HG02623 (cell line): ENCODE measurements around the gene MCRIP1.

Source experiments
- ATAC-seq: cut with Tn5 transposase; IDR thresholded peaks from one replicate; pipeline ENCODE4 v1.9.1; 2021; ENCODE audit warnings: moderate library complexity; ENCODE audit not compliant: unreplicated experiment

The MCRIP1 gene, protein sequence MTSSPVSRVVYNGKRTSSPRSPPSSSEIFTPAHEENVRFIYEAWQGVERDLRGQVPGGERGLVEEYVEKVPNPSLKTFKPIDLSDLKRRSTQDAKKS

GRCh38 chr17:81833160-81833920 lies at the start of gene MCRIP1:
TSS of gene MCRIP1 (minus strand) at chr17:81833291. CDS start at chr17:81824506, 8,785 bp downstream.
- ATAC-seq, result peak; percentile 76

- ATAC-seq, result no peak
Measured at GRCh38 chr17:81879121-81879520, 46.0 kb upstream of the MCRIP1 start.

- ATAC-seq, result no peak
Measured at GRCh38 chr17:81878294-81878693, 45.2 kb upstream of the MCRIP1 start.

- ATAC-seq, result no peak
Measured at GRCh38 chr17:81877569-81877968, 44.5 kb upstream of the MCRIP1 start.

DNA sequence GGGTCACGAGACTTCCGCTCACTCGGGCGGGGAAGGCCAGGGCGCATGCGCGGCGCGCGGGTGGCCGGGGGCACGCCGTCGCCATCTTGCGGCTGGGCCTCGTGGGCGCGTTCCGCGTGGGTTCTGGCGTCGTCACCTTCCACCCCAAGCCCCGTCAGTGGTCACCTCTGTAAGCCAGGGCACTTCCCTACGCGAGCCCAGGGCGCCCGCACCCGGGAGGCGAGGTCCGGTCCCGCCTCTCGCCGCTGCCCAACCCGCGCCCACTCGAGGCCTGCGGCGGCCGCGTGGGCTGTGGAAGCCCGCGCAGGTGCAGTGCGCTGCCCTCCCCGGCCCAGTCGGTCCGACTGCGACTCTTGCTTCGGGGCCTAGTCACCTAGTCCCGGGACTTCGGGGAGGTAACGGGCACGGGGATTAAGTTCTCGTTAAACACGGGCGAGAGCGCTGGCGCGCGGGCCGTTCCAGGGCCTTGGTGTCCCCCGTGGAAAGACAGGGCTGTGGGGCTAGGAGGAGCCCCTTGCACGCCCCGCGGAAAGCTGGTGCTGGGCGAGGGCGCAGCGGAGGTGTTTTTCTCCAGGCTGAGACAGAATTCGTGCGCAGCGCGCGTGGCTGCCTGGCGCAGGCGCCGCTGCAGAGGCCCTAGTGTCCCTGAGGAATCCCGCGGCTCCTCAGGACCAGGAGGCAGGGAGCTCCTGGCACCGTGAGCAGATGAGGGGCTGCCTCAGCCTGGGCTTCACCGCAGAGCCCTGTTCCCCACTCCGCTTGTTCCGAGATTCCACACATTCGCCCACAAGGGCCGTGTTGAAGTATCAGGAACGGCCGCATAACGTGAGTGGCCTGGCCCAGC lies 38.5 kb upstream of the MCRIP1 start:
- peak; percentile 57 for ATAC-seq

- ATAC-seq, result peak; percentile 9
Measured at GRCh38 chr17:81870981-81871386, 37.9 kb upstream of the MCRIP1 start, which contains the start of gene ARHGDIA. TSS of gene ARHGDIA (minus strand) at chr17:81871337. CDS start at chr17:81869930, 1,407 bp downstream.

- ATAC-seq, result peak; percentile 9
Measured at GRCh38 chr17:81870131-81870980, 37.3 kb upstream of the MCRIP1 start.

DNA sequence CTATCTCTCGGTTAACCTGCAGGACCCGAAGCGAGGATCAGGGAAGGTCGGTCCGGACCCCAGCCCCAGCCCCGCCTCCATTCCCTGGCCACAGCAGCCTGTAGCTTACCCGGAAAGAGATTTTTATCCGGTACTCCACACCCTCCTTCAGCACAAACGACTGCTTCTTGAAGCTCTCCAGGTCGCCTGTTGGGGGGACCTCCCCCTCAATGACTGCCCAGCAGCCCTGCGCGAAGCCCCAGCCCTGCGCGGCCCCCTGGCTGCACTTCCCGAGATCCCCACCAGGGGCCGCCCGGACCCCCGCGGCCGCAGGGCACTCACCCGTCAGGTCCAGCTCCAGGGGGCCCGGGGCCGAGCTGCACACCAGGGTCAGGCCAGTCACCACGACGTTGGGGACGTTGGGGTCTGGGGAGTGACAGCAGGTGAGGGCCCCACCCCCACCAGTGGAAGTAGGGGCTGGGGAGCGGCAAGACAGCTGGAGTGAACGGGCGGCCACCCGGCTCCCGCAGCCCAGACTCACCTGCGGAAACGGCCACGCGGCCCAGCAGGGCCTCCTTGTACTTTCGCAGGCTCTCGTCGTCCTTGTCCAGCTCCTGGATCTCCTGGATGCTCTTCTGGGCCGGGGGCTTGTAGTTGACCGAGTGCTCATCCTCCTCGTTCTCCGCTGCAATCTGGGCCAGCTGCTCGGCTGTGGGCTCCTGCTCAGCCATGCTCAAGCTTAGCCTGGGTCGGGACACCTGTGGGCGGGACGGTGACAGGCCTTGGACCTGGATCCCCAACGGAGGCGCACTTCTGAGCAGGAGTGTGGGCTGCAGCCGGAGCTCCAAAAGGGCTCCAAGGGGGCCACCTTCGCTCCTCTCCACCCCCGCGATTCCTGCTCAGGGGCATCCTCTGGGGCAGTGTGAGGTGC lies 36.4 kb upstream of the MCRIP1 start:
- ATAC-seq, result no peak

DNA sequence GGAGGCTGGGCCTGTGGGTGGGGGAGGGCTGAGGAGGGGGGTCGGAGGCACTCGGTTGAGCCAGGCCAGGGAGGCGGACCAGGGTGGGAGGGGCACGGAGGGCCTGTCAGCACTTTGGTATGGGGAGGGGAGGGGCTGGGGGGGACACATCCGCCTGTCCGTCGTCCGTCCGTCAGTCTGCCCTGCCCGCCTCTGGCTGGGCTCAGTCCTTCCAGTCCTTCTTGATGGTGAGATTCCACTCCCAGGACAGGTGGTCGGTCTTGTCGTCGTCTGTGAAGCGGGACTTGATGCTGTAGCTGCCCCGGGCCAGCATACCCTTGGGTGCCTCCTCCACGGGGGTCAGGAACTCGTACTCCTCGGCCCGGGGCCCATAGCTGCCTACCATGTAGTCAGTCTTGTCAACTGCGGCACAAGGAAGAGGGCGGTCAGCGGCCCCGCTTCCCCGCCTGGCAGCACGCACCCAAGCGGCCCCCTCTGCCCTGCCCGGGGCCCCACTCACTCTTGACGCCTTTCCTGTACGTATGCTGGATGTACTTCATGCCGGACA lies 35.7 kb upstream of the MCRIP1 start:
- no peak for ATAC-seq

- no peak for ATAC-seq
Measured at GRCh38 chr17:81867991-81868673, 35.0 kb upstream of the MCRIP1 start.

GRCh38 chr17:81867170-81867990 lies 34.3 kb upstream of the MCRIP1 start:
- ATAC-seq, result no peak

DNA sequence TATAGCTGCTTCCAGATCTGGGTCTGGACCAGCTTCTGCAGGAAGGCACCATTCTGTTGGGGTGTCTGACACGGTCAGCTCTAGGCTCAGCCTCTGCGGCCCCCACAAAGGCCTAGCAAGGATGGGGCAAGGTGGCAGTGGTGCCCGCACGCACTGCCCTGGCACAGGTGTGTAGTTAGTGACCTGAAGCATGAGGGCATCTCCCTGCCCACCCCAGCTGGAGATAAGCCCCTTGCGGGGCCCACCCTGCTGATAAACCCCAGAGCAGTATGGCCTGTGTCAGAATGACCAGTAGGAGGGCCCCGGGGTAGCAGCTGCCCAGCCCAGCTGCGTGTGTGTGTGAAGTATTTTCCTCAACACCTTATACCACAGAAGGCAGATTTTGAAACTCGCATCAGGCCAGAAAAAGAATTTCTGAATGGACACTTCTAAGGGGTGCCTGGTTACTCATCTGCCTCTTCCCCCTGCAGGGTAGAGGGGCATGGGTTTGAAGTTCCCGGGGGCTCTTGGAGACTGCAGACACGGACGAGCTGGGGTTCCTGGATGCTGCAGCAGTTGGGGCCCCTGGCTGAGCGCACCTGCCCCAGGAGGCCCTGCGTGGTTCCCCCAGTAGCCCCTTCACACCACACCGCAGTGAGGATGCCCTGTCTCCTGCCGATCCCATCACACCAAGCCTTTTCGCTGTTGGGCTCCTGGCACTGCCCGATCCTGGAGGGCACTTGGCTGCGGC lies 33.5 kb upstream of the MCRIP1 start:
- no peak for ATAC-seq

GRCh38 chr17:81865733-81866439 lies 32.8 kb upstream of the MCRIP1 start:
- ATAC-seq, result no peak

GRCh38 chr17:81865358-81865732 lies 32.3 kb upstream of the MCRIP1 start:
- ATAC-seq, result no peak

DNA sequence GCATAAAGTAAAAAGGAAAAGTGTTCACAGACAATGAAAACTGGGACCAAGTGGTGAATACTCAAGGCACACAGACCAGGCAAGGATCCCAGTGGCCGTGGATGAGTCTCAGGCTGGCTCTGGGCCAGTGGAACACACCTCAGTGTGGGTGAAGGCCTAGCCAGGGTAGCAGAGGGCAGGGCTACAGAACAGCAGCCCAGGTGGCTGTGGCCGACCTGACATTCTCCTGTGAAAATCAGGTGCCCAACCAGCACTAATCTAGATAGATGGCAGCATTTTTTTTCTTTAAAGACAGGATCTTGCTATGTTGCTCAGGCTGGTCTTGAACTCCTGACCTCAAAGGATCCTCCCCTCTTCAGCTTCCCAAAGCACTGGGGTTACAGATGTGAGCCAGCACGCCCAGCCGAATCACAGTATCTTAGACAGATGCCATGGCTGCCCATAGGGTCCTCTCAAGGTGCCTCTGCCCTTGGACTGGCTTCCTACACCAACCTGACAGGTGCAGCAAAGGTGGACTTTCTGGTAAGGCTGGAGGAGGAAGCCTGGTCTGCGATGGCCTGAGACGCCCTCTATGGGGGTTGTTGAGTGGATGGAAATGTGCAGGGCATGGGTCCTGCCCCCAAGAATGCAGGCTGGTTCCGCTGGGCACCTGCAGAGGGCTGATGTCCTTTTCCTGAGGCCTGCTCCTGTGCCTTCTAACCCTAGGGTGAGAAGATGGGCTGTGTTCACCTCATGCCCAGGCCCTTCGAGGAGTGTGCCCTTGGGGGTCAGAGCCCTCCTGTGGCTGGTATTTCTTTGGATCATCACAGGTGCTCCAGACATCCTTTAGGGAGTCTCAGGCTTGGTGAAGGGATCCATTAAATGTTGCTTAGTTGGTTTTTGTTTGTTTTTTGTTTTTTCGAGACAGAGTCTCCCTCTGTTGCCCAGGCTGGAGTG lies 31.0 kb upstream of the MCRIP1 start:
- ATAC-seq, result no peak
